Esophagus muscularis mucosa (tissue), 3 donors: ENCODE data around the gene COPS4.

Source experiments
- CTCF ChIP-seq, 3 experiments: fragments of 200-600 bp in 2 of 3; fragments of 450-650 bp in 1 of 3; sonication (generic) in 2 of 3; IDR thresholded peaks; one replicate each; pipeline ENCODE4 v1.5.1; 2017 to 2019; ENCODE audit warnings: antibody characterized with exemption in 3 of 3, mild to moderate bottlenecking in 2 of 3, moderate library complexity in 1 of 3
- POLR2A ChIP-seq: fragments of 450-650 bp; IDR thresholded peaks from one replicate; pipeline ENCODE4 v1.6.1; 2017; ENCODE audit warnings: antibody characterized with exemption, moderate library complexity, mild to moderate bottlenecking, low read depth
- POLR2AphosphoS5 ChIP-seq, 2 donors: sonication (generic); formaldehyde crosslinking; IDR thresholded peaks; one replicate each; pipeline ENCODE4 v1.6.1; 2017; ENCODE audit warnings: antibody characterized with exemption in 2 of 2

GRCh38 chr4:83110970-83111750 is 76.2 kb downstream of the COPS4 start:
- TF ChIP-seq CTCF (IDR thresholded peaks at IDR 0.05) (no peak), POLR2A (no peak), POLR2AphosphoS5 (IDR thresholded peaks at IDR 0.05) (no peak)
